ENCODE measurements around the gene COL13A1.

GRCh38 chr10:69914398-69915214, 112.9 kb downstream of the COL13A1 start:
- TF ChIP-seq CTCF (IDR thresholded peaks at IDR 0.05; ENCODE audit: low read depth, low read length, missing input control) = peak; percentile 97
- no peak for TF ChIP-seq GABPA (IDR thresholded peaks at IDR 0.05 in 1 of 2, conservative IDR thresholded peaks at IDR 0.05 in 1 of 2)
- no peak for TF ChIP-seq ATF3 (IDR thresholded peaks at IDR 0.05)
- no peak for TF ChIP-seq YY1 (IDR thresholded peaks at IDR 0.05)
- no peak for TF ChIP-seq MAX (IDR thresholded peaks at IDR 0.05)
- no peak for TF ChIP-seq JUND (IDR thresholded peaks at IDR 0.05)
- peak; percentile 93 to 96 for TF ChIP-seq RAD21 (IDR thresholded peaks at IDR 0.05)
- TF ChIP-seq ZBTB33 (IDR thresholded peaks at IDR 0.05) = no peak
- no peak for TF ChIP-seq EGR1 (IDR thresholded peaks at IDR 0.05; ENCODE audit: low read depth in 2 of 2)
- no peak for TF ChIP-seq SP1 (IDR thresholded peaks at IDR 0.05)
- TF ChIP-seq RXRA (IDR thresholded peaks at IDR 0.05) = no peak
- no peak for TF ChIP-seq REST (IDR thresholded peaks at IDR 0.05)
